Lower leg skin (tissue), 4 donors: Measurements from ENCODE around the gene SLC6A17. TPM values are rescaled to one million over a fixed set of nuclear protein-coding genes. Genes with fewer than 3 reads are reported as not detected.

Source experiments
- DNase-seq, 2 donors: peaks; one replicate each; pipeline ENCODE4 v3.0.0-alpha.2; 2019; ENCODE audit warnings: low spot score in 2 of 2
- H3K4me3 ChIP-seq: fragments of 200-600 bp; sonication (generic); 2 replicates; pipeline ENCODE4 v1.5.1; 2017; ENCODE audit warnings: mild to moderate bottlenecking, low read depth; ENCODE audit not compliant: poor library complexity, severe bottlenecking
- CTCF ChIP-seq, 3 donors: fragments of 450-650 bp; IDR thresholded peaks; one replicate each; pipeline ENCODE4 v1.5.1; 2016; ENCODE audit warnings: antibody characterized with exemption in 3 of 3, mild to moderate bottlenecking in 3 of 3, moderate library complexity in 2 of 3
- POLR2A ChIP-seq, 2 donors: fragments of 450-650 bp; IDR thresholded peaks; one replicate each; pipeline ENCODE4 v1.6.1; 2016 to 2017; ENCODE audit warnings: antibody characterized with exemption in 2 of 2, mild to moderate bottlenecking in 1 of 2, moderate library complexity in 1 of 2
- WGBS, 2 donors: methylation state at CpG; one replicate each; pipeline ENCODE4 v1.1.5; 2018; 5-methylcytosine and 5-hydroxymethylcytosine counted together
- intact Hi-C: fragments of 100-400 bp; cut with DNase I; formaldehyde crosslinking; loops from one replicate; pipeline ENCODE4 v1.15.0; 2023; ENCODE audit warnings: low total_unique reads
- total RNA-seq, 4 donors: library from RNA; depleted of rRNA; stranded (reverse); fragments of >200 nt; gene quantifications; one replicate each; pipeline ENCODE4 v1.1.0, GENCODE V29; 2016

Gene SLC6A17
- total RNA-seq, 4 donors from 2014 or later, result 4.5 to 6.9 (median 5.8) TPM

- intact Hi-C loops, result no loop called here
- no peak overlapping the region for H3K4me3 ChIP-seq
- DNase-seq, result no peak
- TF ChIP-seq POLR2A (IDR thresholded peaks at IDR 0.05), result no peak
- TF ChIP-seq CTCF (IDR thresholded peaks at IDR 0.05), result no peak
- WGBS, 2 donors, result 60 to 69% methylated on average over 2 of the region's 2 CpGs
These were observed 24.7 kb downstream of the SLC6A17 start for GRCh38 chr1:110174961-110175360.

- no peak overlapping the region for H3K4me3 ChIP-seq
- WGBS, 2 donors, result 41 to 53% methylated on average over 7 to 9 of the region's 9 CpGs
- intact Hi-C loops, result no loop called here
- DNase-seq, result peak in 1 of 2 donors; percentile 29
- TF ChIP-seq POLR2A (IDR thresholded peaks at IDR 0.05), result no peak
- TF ChIP-seq CTCF (IDR thresholded peaks at IDR 0.05), result no peak
These were observed 26.1 kb downstream of the SLC6A17 start for GRCh38 chr1:110176299-110176956.

GRCh38 chr1:110177775-110178174 is 27.5 kb downstream of the SLC6A17 start:
- DNase-seq, result no peak
- no peak overlapping the region for H3K4me3 ChIP-seq
- TF ChIP-seq CTCF (IDR thresholded peaks at IDR 0.05) (no peak), POLR2A (IDR thresholded peaks at IDR 0.05) (no peak)
- 57 to 59% methylated on average over 4 of the region's 4 CpGs for WGBS, 2 donors
- intact Hi-C loops, result no loop called here

GRCh38 chr1:110183642-110184167 is 33.4 kb downstream of the SLC6A17 start:
- intact Hi-C loops, result no loop called here
- no peak for DNase-seq
- TF ChIP-seq POLR2A (IDR thresholded peaks at IDR 0.05) (no peak), CTCF (IDR thresholded peaks at IDR 0.05) (no peak)
- WGBS, 2 donors, result 86 to 89% methylated on average over 12 of the region's 12 CpGs
- H3K4me3 ChIP-seq, result no peak overlapping the region

- no peak overlapping the region for H3K4me3 ChIP-seq
- intact Hi-C loops, result no loop called here
- WGBS, 2 donors, result 67% methylated on average over 5 of the region's 5 CpGs
- TF ChIP-seq CTCF (IDR thresholded peaks at IDR 0.05) (no peak), POLR2A (IDR thresholded peaks at IDR 0.05) (no peak)
- no peak for DNase-seq
These were observed 34.2 kb downstream of the SLC6A17 start for GRCh38 chr1:110184446-110184845.

GRCh38 chr1:110185181-110185580 is 34.9 kb downstream of the SLC6A17 start:
- intact Hi-C loops, result no loop called here
- TF ChIP-seq POLR2A (IDR thresholded peaks at IDR 0.05) (no peak), CTCF (IDR thresholded peaks at IDR 0.05) (no peak)
- whole genome bisulfite sequencing, 2 donors, result 64 to 68% methylated on average over 10 of the region's 10 CpGs

More at GRCh38 chr1:110185181-110185580, 34.9 kb downstream of the SLC6A17 start:
- no peak overlapping the region for H3K4me3 ChIP-seq
- DNase-seq, result no peak
